OCI-LY7 (cell line): ENCODE data around the gene GTPBP4.
"Not testable (repeated sequence)": the region's sequence is repeated elsewhere in the genome, so short reads cannot be mapped to it uniquely, and the experiment has no call there.

ENCODE experiments used
- CTCF ChIP-seq: fragments of 200-600 bp; sonication (generic); conservative IDR thresholded peaks from 2 replicates; pipeline ENCODE4 v1.5.1; 2014; ENCODE audit warnings: mild to moderate bottlenecking, antibody characterized with exemption, low read length, moderate library complexity, mixed read lengths
- EZH2phosphoT487 ChIP-seq: fragments of 200-600 bp; sonication (generic); IDR thresholded peaks from 2 replicates; pipeline ENCODE4 v1.6.1; 2018; ENCODE audit warnings: low read depth, borderline replicate concordance, mild to moderate bottlenecking, mixed run types, antibody characterized with exemption, low read length, moderate library complexity, mixed read lengths

GRCh38 chr10:1009947-1010346 is 21.7 kb downstream of the GTPBP4 start:
- TF ChIP-seq CTCF, EZH2phosphoT487: not testable (repeated sequence)
